Kidney tubule cell (primary cell): Measurements from ENCODE around the gene MYO9A.
"Not testable (repeated sequence)": the region's sequence is repeated elsewhere in the genome, so short reads cannot be mapped to it uniquely, and the experiment has no call there.

Source experiments
- DNase-seq: peaks from one replicate; pipeline ENCODE4 v3.0.0-alpha.2; 2018; ENCODE audit warnings: low spot score

The MYO9A gene

GRCh38 chr15:72037321-72037720, 80.6 kb downstream of the MYO9A start:
- DNase-seq = peak; percentile 81

GRCh38 chr15:72034859-72035650, 82.9 kb downstream of the MYO9A start:
- DNase-seq = no peak

- no peak for DNase-seq
Observed at GRCh38 chr15:72034351-72034750, 83.6 kb downstream of the MYO9A start.

GRCh38 chr15:72033711-72034110, 84.2 kb downstream of the MYO9A start:
- DNase-seq = no peak

GRCh38 chr15:72033285-72033684, 84.7 kb downstream of the MYO9A start:
- no peak for DNase-seq

- no peak for DNase-seq
Observed at GRCh38 chr15:72021604-72022003, 96.3 kb downstream of the MYO9A start.

GRCh38 chr15:72020799-72021198, 97.2 kb downstream of the MYO9A start:
- no peak for DNase-seq

- not testable (repeated sequence) for DNase-seq
Observed at GRCh38 chr15:72014555-72014954, 103.4 kb downstream of the MYO9A start.

GRCh38 chr15:72013703-72014102, 104.2 kb downstream of the MYO9A start:
- DNase-seq = no peak

GRCh38 chr15:72011302-72011942, 106.5 kb downstream of the MYO9A start:
- DNase-seq = no peak

- DNase-seq = peak; percentile 82
Observed at GRCh38 chr15:72009222-72009621, 108.7 kb downstream of the MYO9A start.

- DNase-seq = no peak
Observed at GRCh38 chr15:72006382-72006781, 111.6 kb downstream of the MYO9A start.

- DNase-seq = peak; percentile 70
Observed at GRCh38 chr15:72005483-72005882, 112.5 kb downstream of the MYO9A start.

GRCh38 chr15:71999807-72000206, 118.1 kb downstream of the MYO9A start:
- DNase-seq = no peak

- DNase-seq = not testable (repeated sequence)
Observed at GRCh38 chr15:71998717-71999116, 119.2 kb downstream of the MYO9A start.

GRCh38 chr15:71997691-71998090, 120.3 kb downstream of the MYO9A start:
- no peak for DNase-seq

- no peak for DNase-seq
Observed at GRCh38 chr15:71975816-71976150, 142.2 kb downstream of the MYO9A start.

GRCh38 chr15:71974211-71974610, 143.7 kb downstream of the MYO9A start:
- DNase-seq = no peak

- DNase-seq = no peak
Observed at GRCh38 chr15:71973366-71973765, 144.6 kb downstream of the MYO9A start.

GRCh38 chr15:71971905-71972304, 146.0 kb downstream of the MYO9A start:
- DNase-seq = no peak

GRCh38 chr15:71970435-71970834, 147.5 kb downstream of the MYO9A start:
- DNase-seq = peak; percentile 5

GRCh38 chr15:71962537-71962936, 155.4 kb downstream of the MYO9A start:
- no peak for DNase-seq

GRCh38 chr15:71957026-71957425, 160.9 kb downstream of the MYO9A start:
- DNase-seq = no peak

- no peak for DNase-seq
Observed at GRCh38 chr15:71951134-71951533, 166.8 kb downstream of the MYO9A start.
